Left ventricle myocardium inferior (tissue), 1 donor: ENCODE measurements around the gene TEX13C. TPM values are rescaled to one million over a fixed set of nuclear protein-coding genes. Genes with fewer than 3 reads are reported as not detected.
"Not testable (repeated sequence)": the region's sequence is repeated elsewhere in the genome, so short reads cannot be mapped to it uniquely, and the experiment has no call there.

ENCODE experiments used
- DNase-seq: peaks from one replicate; pipeline ENCODE4 v3.0.0-alpha.2; 2020
- H3K27ac ChIP-seq: fragments of 200-600 bp; replicated peaks from 2 replicates; pipeline ENCODE4 v1.8.0; 2021
- H3K27me3 ChIP-seq: fragments of 200-600 bp; 2 replicates; pipeline ENCODE4 v1.8.0; 2021; ENCODE audit warnings: low read depth
- H3K36me3 ChIP-seq: fragments of 200-600 bp; 2 replicates; pipeline ENCODE4 v1.8.0; 2021
- H3K4me1 ChIP-seq: fragments of 200-600 bp; 2 replicates; pipeline ENCODE4 v1.8.0; 2021
- H3K4me3 ChIP-seq: fragments of 200-600 bp; 2 replicates; pipeline ENCODE4 v1.8.0; 2021; ENCODE audit warnings: mild to moderate bottlenecking, moderate library complexity
- H3K9me3 ChIP-seq: fragments of 200-600 bp; replicated peaks from 2 replicates; pipeline ENCODE4 v1.8.0; 2021
- intact Hi-C: fragments of 100-400 bp; cut with micrococcal nuclease; formaldehyde crosslinking; loops from one replicate; pipeline ENCODE4 v1.11.0; 2022
- total RNA-seq: library from RNA; stranded (reverse); fragmentation: NEBNext Ultra II Directional; extraction: Animal tissue kit (Norgen Biotek cat#: 25700); gene quantifications from one replicate; pipeline ENCODE4 v1.2.1, GENCODE V29; 2021
- TF ChIP-seq, protein P1 (sequence below): fragments of 200-600 bp; IDR thresholded peaks from 2 replicates; pipeline ENCODE4 v1.8.0; 2021; ENCODE audit warnings: antibody characterized with exemption, mild to moderate bottlenecking, borderline replicate concordance
- donor health status: DM: no; HTN: yes; CAD: no; lungs with severe emphysema.

TEX13C gene
- total RNA-seq, 1 donor from 2014 or later: not detected

DNA sequence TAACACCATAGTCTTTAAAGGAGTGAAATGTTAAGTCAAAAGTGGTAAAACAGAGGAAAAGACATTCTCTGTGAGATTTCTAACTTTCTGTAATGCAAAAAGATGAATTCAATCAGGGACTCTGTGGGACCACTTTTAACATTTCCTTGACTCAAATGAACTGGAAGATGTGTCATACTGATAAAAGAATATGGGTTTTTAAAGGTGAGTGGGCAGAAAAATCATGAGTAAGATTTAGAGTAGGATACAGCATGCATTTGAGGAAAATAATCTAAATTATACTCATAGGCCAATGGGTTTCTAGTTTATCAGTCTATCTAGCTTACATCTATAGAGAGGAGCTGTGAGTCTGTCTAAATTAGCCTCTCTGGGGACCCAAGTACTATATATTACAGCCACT lies 11.0 kb upstream of the TEX13C start:
- DNase-seq: no peak
- Histone ChIP-seq H3K4me3 (no peak overlapping the region), H3K4me1 (no peaks in the 10 kb centered on the region), H3K9me3 (peaks cover 5% of the 10 kb centered on the region), H3K36me3 (no peaks in the 10 kb centered on the region), H3K27ac (no peak overlapping the region), H3K27me3 (no peaks in the 10 kb centered on the region)
- TF ChIP-seq, protein P1, sequence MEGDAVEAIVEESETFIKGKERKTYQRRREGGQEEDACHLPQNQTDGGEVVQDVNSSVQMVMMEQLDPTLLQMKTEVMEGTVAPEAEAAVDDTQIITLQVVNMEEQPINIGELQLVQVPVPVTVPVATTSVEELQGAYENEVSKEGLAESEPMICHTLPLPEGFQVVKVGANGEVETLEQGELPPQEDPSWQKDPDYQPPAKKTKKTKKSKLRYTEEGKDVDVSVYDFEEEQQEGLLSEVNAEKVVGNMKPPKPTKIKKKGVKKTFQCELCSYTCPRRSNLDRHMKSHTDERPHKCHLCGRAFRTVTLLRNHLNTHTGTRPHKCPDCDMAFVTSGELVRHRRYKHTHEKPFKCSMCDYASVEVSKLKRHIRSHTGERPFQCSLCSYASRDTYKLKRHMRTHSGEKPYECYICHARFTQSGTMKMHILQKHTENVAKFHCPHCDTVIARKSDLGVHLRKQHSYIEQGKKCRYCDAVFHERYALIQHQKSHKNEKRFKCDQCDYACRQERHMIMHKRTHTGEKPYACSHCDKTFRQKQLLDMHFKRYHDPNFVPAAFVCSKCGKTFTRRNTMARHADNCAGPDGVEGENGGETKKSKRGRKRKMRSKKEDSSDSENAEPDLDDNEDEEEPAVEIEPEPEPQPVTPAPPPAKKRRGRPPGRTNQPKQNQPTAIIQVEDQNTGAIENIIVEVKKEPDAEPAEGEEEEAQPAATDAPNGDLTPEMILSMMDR: no peak
- intact Hi-C loops: no loop called here

GRCh38 chrX:125319166-125319565 lies 505 bp upstream of the TEX13C start:
- not testable (repeated sequence) for H3K27me3 ChIP-seq

GRCh38 chrX:125322431-125322830 lies 2.8 kb downstream of the TEX13C start:
- no peaks in the 10 kb centered on the region for H3K9me3 ChIP-seq
- no peaks in the 10 kb centered on the region for H3K4me1 ChIP-seq
- H3K27ac ChIP-seq: no peak overlapping the region
- H3K4me3 ChIP-seq: no peak overlapping the region
- H3K27me3 ChIP-seq: no peaks in the 10 kb centered on the region
- intact Hi-C loops: no loop called here
- no peak for DNase-seq
- TF ChIP-seq, protein P1: no peak
- H3K36me3 ChIP-seq: no peaks in the 10 kb centered on the region

More at GRCh38 chrX:125319166-125319565, 505 bp upstream of the TEX13C start:
- DNase-seq, H3K27ac ChIP-seq, H3K4me3 ChIP-seq, intact Hi-C loops, H3K9me3 ChIP-seq, H3K36me3 ChIP-seq, H3K4me1 ChIP-seq: not testable (repeated sequence)

DNA sequence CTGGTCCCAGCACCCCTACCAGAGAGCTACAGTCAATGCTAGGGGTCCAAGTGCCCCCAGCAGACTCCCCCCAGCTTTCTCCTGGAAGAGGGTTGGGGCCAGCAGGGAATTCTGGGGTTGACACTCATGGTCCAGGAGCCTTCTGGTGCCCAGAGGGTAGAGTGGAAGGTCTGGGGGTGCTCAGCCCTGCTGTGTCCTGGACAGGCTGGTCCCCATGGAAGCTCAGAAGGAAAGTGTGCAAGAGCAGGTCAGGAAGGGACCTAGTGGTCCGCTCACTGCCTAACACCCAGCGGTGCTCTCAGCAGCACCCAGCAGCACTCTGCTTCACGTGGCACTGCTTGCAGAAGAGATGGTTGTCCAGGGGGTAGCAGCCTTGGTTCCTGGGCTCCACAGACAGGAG lies 6.9 kb downstream of the TEX13C start:
- Histone ChIP-seq H3K4me3 (no peak overlapping the region), H3K27ac (no peak overlapping the region), H3K36me3 (no peaks in the 10 kb centered on the region), H3K4me1 (no peaks in the 10 kb centered on the region), H3K27me3 (no peaks in the 10 kb centered on the region), H3K9me3 (no peaks in the 10 kb centered on the region)
- intact Hi-C loops: no loop called here
- TF ChIP-seq, protein P1: no peak
- DNase-seq: no peak

GRCh38 chrX:125327891-125328290 lies 8.2 kb downstream of the TEX13C start:
- TF ChIP-seq, protein P1: no peak
- H3K27me3 ChIP-seq: no peaks in the 10 kb centered on the region
- H3K36me3 ChIP-seq: no peaks in the 10 kb centered on the region
- DNase-seq: no peak
- H3K27ac ChIP-seq: no peak overlapping the region
- H3K4me3 ChIP-seq: no peak overlapping the region
- intact Hi-C loops: no loop called here
- H3K9me3 ChIP-seq: no peaks in the 10 kb centered on the region
- no peaks in the 10 kb centered on the region for H3K4me1 ChIP-seq

- intact Hi-C loops: no loop called here
- Histone ChIP-seq H3K4me3 (no peak overlapping the region), H3K27me3 (no peaks in the 10 kb centered on the region)
Measured at GRCh38 chrX:125333583-125333982, 13.9 kb downstream of the TEX13C start.

More at GRCh38 chrX:125333583-125333982, 13.9 kb downstream of the TEX13C start:
- Histone ChIP-seq H3K27ac (no peak overlapping the region), H3K9me3 (no peaks in the 10 kb centered on the region), H3K36me3 (no peaks in the 10 kb centered on the region), H3K4me1 (no peaks in the 10 kb centered on the region)
- TF ChIP-seq, protein P1: no peak
- no peak for DNase-seq
